Smooth muscle cell (in vitro differentiated cells): ENCODE results near the gene USP21. TPM values are rescaled to one million over a fixed set of nuclear protein-coding genes. Genes with fewer than 3 reads are reported as not detected.
A peak's percentile ranks its signal among the peaks of the same experiment; 100 is the strongest.

Source experiments
- DNase-seq: peaks from one replicate; lab custom pipeline; 2025; ENCODE audit not compliant: unreplicated experiment; lab: John Stamatoyannopoulos, UW
- H2AFZ ChIP-seq: fragments of 200-600 bp; sonication (generic); 2 replicates; pipeline ENCODE4 v1.6.0; 2016; ENCODE audit warnings: antibody characterized with exemption, low read depth, mild to moderate bottlenecking
- H3F3A ChIP-seq: fragments of 200-600 bp; sonication (generic); 2 replicates; pipeline ENCODE4 v1.6.0; 2017; ENCODE audit warnings: antibody characterized with exemption, low read depth
- H3K27ac ChIP-seq: fragments of 200-600 bp; sonication (generic); 2 replicates; pipeline ENCODE4 v1.5.1; 2016; ENCODE audit warnings: low read depth, mild to moderate bottlenecking
- H3K27me3 ChIP-seq: fragments of 200-600 bp; sonication (generic); 2 replicates; pipeline ENCODE4 v1.6.1; 2016; ENCODE audit warnings: low read depth, mild to moderate bottlenecking
- H3K36me3 ChIP-seq: fragments of 200-600 bp; sonication (generic); 2 replicates; pipeline ENCODE4 v1.5.1; 2016; ENCODE audit warnings: low read depth
- H3K4me1 ChIP-seq: fragments of 200-600 bp; sonication (generic); 2 replicates; pipeline ENCODE4 v1.5.1; 2016; ENCODE audit warnings: low read depth
- H3K4me2 ChIP-seq: fragments of 200-600 bp; sonication (generic); 2 replicates; pipeline ENCODE4 v1.6.0; 2016; ENCODE audit warnings: mild to moderate bottlenecking
- H3K4me3 ChIP-seq: fragments of 200-600 bp; sonication (generic); 2 replicates; pipeline ENCODE4 v1.5.1; 2016; ENCODE audit warnings: mild to moderate bottlenecking
- H3K79me2 ChIP-seq: fragments of 200-600 bp; sonication (generic); 2 replicates; pipeline ENCODE4 v1.6.0; 2016; ENCODE audit warnings: low read depth, mild to moderate bottlenecking
- H3K9ac ChIP-seq: fragments of 200-600 bp; sonication (generic); 2 replicates; pipeline ENCODE4 v1.6.0; 2016; ENCODE audit warnings: low read depth
- H3K9me3 ChIP-seq: fragments of 200-600 bp; sonication (generic); replicated peaks from 2 replicates; pipeline ENCODE4 v1.5.1; 2016; ENCODE audit warnings: low read depth
- H4K20me1 ChIP-seq: fragments of 200-600 bp; sonication (generic); 2 replicates; pipeline ENCODE4 v1.6.0; 2016; ENCODE audit warnings: low read depth
- CTCF ChIP-seq: fragments of 200-600 bp; sonication (generic); IDR thresholded peaks from 2 replicates; pipeline ENCODE4 v1.5.1; 2017; ENCODE audit warnings: borderline replicate concordance, mild to moderate bottlenecking, antibody characterized with exemption; ENCODE audit not compliant: insufficient read depth, poor library complexity, severe bottlenecking
- WGBS: methylation state at CpG from one replicate; pipeline ENCODE4 v1.1.7; 2016; ENCODE audit warnings: low lambda C conversion rate; 5-methylcytosine and 5-hydroxymethylcytosine counted together
- polyA plus RNA-seq: library from polyadenylated mRNA; unstranded; fragments of >200 nt; fragmentation: Nextera tagmentation; extraction: Ambion mirVana; gene quantifications from 2 replicates; pipeline ENCODE4 v1.2.1, GENCODE V29; 2016
- total RNA-seq: library from RNA; depleted of rRNA; stranded (reverse); fragments of >200 nt; gene quantifications from 2 replicates; pipeline ENCODE4 v1.2.3, GENCODE V29; 2014

Gene USP21
- total and polyA plus RNA-seq, 2 experiments from 2014 or later = 10.7 to 25.4 TPM

DNA sequence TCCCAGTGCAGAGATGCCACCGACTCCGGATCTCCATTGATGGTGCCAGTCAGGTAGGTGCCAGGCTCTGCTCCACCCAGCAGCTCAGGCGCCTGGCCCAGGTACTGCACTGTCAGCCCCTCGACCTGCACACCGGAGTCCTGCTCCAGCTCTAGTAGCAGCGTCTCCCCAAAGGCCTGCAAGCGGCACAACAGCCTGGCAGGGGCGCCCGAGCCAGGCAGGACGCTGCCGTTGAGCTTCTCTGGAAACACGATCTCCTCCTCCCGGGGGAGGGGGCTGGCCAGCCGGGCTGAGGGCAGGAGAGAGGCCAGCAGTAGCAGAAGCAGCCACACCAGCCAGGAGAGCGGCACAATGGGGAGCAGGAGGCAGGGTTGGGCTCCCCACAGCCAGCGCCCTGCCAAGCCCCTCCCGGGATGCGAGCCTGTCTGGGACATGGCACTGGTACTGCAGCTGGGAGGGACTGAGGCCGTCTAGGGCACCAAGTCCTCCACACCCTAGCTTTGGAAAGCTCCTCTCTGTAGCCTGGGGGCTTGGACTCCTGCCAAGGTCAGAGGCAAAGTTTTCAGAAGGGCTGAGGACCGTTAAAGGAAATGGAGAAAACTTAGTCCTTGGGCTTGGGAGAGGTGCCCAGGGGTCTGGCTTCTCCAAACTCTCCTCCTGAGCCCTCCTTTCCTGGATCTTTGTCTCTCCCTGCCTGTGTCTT, 39.0 kb downstream of the USP21 start:
- no peaks in the 10 kb centered on the region for H3K27me3 ChIP-seq
- H3K27ac ChIP-seq = peak overlapping the region; percentile 98
- peak overlapping the region; percentile 14 for H3K9ac ChIP-seq
- H3K4me3 ChIP-seq = peak overlapping the region; percentile 45
- peaks cover 17% of the 10 kb centered on the region for H3K79me2 ChIP-seq
- peak overlapping the region; percentile 87 for H3K4me2 ChIP-seq
- H2AFZ ChIP-seq = no peak overlapping the region
- peaks cover 54% of the 10 kb centered on the region for H3K4me1 ChIP-seq
- no peaks in the 10 kb centered on the region for H3K9me3 ChIP-seq
- no peaks in the 10 kb centered on the region for H4K20me1 ChIP-seq
- 33% methylated on average over 20 of the region's 20 CpGs for WGBS
- no peak for TF ChIP-seq CTCF
- H3F3A ChIP-seq = peaks cover 11% of the 10 kb centered on the region
- no peaks in the 10 kb centered on the region for H3K36me3 ChIP-seq
- DNase-seq = peak; percentile 60

DNA sequence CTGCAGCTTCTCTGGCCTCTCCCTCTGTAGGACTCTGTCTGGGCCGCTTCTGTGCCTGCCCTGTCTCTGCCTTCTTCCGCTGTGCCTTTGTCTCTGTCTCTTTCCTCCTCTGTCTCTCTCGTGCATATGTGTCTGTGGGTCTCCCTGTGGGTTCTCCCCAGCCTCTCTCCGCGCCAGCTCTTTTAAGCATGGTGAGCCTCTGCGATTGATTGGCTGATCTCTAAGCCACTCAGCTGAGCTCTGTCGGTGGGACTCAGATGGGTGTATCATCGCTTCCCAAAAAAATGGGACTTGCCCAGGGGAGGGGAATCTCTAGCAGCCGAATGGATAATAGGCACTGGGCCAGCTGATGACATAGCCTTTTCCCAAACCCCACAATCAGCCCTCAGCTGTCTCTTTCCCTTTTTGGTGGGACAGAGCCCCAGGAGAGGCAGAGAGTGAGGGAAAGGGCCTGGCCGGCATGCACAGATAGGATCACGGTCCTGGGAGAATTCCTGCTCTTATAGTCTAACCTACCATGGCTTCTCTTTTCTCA, 39.7 kb downstream of the USP21 start, which contains the start of gene ADAMTS4:
Gene ADAMTS4 (minus strand): TSS at position 158 of the 535 bp plus-strand sequence. CDS start 427 bp downstream, outside the sequence.
- TF ChIP-seq CTCF = no peak
- Histone ChIP-seq H3K4me2 (peak within 1 kb of the TSS; percentile 87), H3F3A (peaks cover 11% of the 10 kb centered on the region), H4K20me1 (no peaks in the 10 kb centered on the region), H3K4me1 (peaks cover 55% of the 10 kb centered on the region), H3K79me2 (peaks cover 22% of the 10 kb centered on the region), H3K4me3 (peak within 1 kb of the TSS; percentile 45), H3K9me3 (no peaks in the 10 kb centered on the region), H3K27me3 (no peaks in the 10 kb centered on the region), H2AFZ (peak within 1 kb of the TSS; percentile 33), H3K27ac (peak within 1 kb of the TSS; percentile 98), H3K9ac (peak within 1 kb of the TSS; percentile 47), H3K36me3 (no peaks in the 10 kb centered on the region)
- 38% methylated on average over 11 of the region's 11 CpGs for WGBS
- peak; percentile 45 for DNase-seq

GRCh38 chr1:161199506-161200139, 40.3 kb downstream of the USP21 start:
- Histone ChIP-seq H3K4me2 (peak overlapping the region; percentile 87), H4K20me1 (no peaks in the 10 kb centered on the region), H2AFZ (peak overlapping the region; percentile 33), H3K4me1 (peaks cover 55% of the 10 kb centered on the region), H3K4me3 (no peak overlapping the region), H3K9me3 (no peaks in the 10 kb centered on the region), H3K36me3 (no peaks in the 10 kb centered on the region), H3F3A (peaks cover 11% of the 10 kb centered on the region), H3K79me2 (peaks cover 26% of the 10 kb centered on the region), H3K9ac (peak overlapping the region; percentile 47), H3K27ac (peak overlapping the region; percentile 98), H3K27me3 (no peaks in the 10 kb centered on the region)
- WGBS = 0% methylated on average over 1 of the region's 5 CpGs
- DNase-seq = no peak
- TF ChIP-seq CTCF = no peak
